ENCODE results near the gene TXNIP. TPM values are rescaled to one million over a fixed set of nuclear protein-coding genes. Genes with fewer than 3 reads are reported as not detected.

TXNIP gene
- total and polyA plus RNA-seq, 7 donors, result 887 to 2,747 (median 1,577) TPM

DNA sequence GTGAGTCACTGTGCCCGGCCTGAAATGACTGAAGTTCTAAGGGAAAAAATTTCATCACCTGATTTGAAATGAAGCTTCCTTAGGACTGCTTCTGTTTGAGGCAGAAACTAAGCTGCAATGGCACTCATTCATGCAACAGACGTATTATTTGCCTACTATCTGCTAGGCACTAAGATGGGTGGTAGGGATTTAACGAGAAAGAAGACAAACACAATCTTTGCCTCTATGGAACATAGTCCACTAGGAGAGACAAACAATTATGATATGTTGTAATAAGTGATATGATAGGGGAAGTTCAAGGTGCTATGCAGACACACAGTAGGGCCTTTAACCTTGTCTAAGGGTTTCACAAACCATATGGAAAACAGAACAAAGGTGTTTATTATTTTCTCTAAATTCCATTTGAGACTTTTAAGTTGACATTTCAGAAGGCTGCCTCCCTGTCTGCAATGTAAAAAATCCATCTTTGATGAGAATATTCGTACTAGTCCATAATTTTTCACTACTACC lies 49.8 kb downstream of the TXNIP start:
- TF ChIP-seq CTCF (IDR thresholded peaks at IDR 0.05), result no peak
- Histone ChIP-seq H3K4me1 (peaks cover 43% of the 10 kb centered on the region), H3K36me3 (ENCODE audit: insufficient read depth in 1 of 2, low read depth in 1 of 2) (peaks cover 6 to 53% of the 10 kb centered on the region in 2 donors), H3K27ac (peak overlapping the region; percentile 19), H3K27me3 (ENCODE audit: insufficient read depth in 3 of 3, low read length in 2 of 3) (no peaks in the 10 kb centered on the region), H3K9me3 (no peaks in the 10 kb centered on the region), H3K4me3 (no peak overlapping the region)
- ATAC-seq, result no peak
- DNase-seq, result no peak
- intact Hi-C loops (cut with DNase I), result loop anchor here in 1 of 2 donors (5.0 kb wide), 1 partner anchor 56 kb away; no protein-coding TSS in a partner anchor
- WGBS, 3 donors, result 90 to 97% (median 92%) methylated on average over 4 of the region's 4 CpGs

DNA sequence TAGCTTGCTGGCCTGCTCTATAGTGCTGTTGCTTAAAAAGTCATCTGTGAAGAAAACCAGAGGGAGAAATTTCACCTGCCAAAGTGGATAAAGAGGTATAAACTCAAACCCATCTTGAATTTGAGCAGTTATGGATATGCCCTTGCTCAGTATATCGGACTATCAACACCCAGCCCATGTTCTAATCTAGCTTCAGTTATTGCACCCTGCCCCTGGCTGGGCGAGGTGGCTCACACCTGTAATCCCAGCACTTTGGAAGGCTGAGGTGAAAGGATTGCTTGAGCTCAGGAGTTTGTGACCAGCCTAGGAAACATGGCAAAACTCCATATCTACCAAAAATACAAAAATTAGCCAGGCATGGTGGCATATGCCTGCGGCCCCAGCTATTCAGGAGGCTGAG lies 51.8 kb downstream of the TXNIP start:
- 81 to 93% (median 83%) methylated on average over 3 of the region's 3 CpGs for WGBS, 3 donors
- no peak for TF ChIP-seq CTCF (IDR thresholded peaks at IDR 0.05)
- no peak overlapping the region for H3K4me3 ChIP-seq
- no peaks in the 10 kb centered on the region for H3K27me3 ChIP-seq (ENCODE audit: insufficient read depth in 3 of 3, low read length in 2 of 3)
- peaks cover 29% of the 10 kb centered on the region for H3K4me1 ChIP-seq
- intact Hi-C loops (cut with DNase I), result no loop called here
- H3K27ac ChIP-seq, result no peak overlapping the region
- H3K9me3 ChIP-seq, result no peaks in the 10 kb centered on the region
- no peak for DNase-seq
- ATAC-seq, result no peak
- H3K36me3 ChIP-seq (ENCODE audit: insufficient read depth in 1 of 2, low read depth in 1 of 2), result peaks cover 6 to 70% of the 10 kb centered on the region in 2 donors

DNA sequence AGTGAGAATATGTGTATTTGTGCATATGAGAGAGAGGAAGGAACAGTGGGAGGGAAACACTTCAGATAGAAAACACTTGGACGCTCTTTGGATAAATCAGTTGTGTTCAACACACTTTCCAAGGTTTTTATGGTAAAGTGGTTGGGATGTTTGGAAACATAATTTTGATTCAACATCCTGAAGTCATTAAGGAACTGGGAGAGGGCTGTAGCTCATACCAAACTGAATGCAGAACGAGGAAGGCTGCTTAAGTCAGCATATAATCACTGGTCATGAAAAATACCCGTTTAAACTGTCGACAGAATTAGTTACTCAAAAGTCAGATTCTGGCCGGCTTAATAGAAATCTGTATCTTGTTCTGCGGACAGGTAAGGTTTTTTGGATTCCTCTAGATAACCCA lies 53.5 kb downstream of the TXNIP start:
- Histone ChIP-seq H3K27ac (peak overlapping the region; percentile 19), H3K9me3 (no peaks in the 10 kb centered on the region), H3K27me3 (ENCODE audit: insufficient read depth in 3 of 3, low read length in 2 of 3) (no peaks in the 10 kb centered on the region), H3K36me3 (ENCODE audit: insufficient read depth in 1 of 2, low read depth in 1 of 2) (peaks cover 6 to 81% of the 10 kb centered on the region in 2 donors), H3K4me1 (peaks cover 13% of the 10 kb centered on the region), H3K4me3 (no peak overlapping the region)
- no peak for TF ChIP-seq CTCF (IDR thresholded peaks at IDR 0.05)
- intact Hi-C loops (cut with DNase I), result no loop called here
- DNase-seq (no peak), ATAC-seq (no peak)
- WGBS, 3 donors, result 81 to 85% (median 82%) methylated on average over 6 of the region's 6 CpGs

Other genes with a start within 250 kb of the TXNIP start
- gene RNF115, start 172.5 kb downstream of the TXNIP start, total RNA-seq, result 10 to 100 TPM; 44.5 to 81.6 (median 62.8) TPM
- 10 to 100 TPM in 2 of 3 donors, 1 to 10 TPM in 1; 3.2 to 52.6 (median 24.9) TPM for gene RNF115, start 172.5 kb downstream of the TXNIP start, polyA plus RNA-seq
- 10 to 100 TPM; 13.2 to 21.8 (median 18.9) TPM for gene POLR3C, start 172.4 kb downstream of the TXNIP start, total RNA-seq
- 10 to 100 TPM in 1 of 3 donors, 1 to 10 TPM in 2; 8.6 to 16.8 (median 9.9) TPM for gene POLR3C, start 172.4 kb downstream of the TXNIP start, polyA plus RNA-seq
- gene NUDT17, start 150.9 kb downstream of the TXNIP start, total RNA-seq, result 1 to 10 TPM; 1.4 to 2.9 (median 1.7) TPM
- gene NUDT17, start 150.9 kb downstream of the TXNIP start, polyA plus RNA-seq, result 1 to 10 TPM; 1.6 to 2.7 (median 1.9) TPM
- gene PIAS3, start 137.5 kb downstream of the TXNIP start, total RNA-seq, result 10 to 100 TPM in 3 of 4 donors, 1 to 10 TPM in 1; 9.7 to 18.2 (median 15.3) TPM
- 10 to 100 TPM; 14.4 to 26.2 (median 19.1) TPM for gene PIAS3, start 137.5 kb downstream of the TXNIP start, polyA plus RNA-seq
- 1 to 10 TPM; 2.6 to 6.0 (median 4.6) TPM for gene ANKRD35, start 110.7 kb downstream of the TXNIP start, total RNA-seq
- gene ANKRD35, start 110.7 kb downstream of the TXNIP start, polyA plus RNA-seq, result 10 to 100 TPM in 1 of 3 donors, 1 to 10 TPM in 2; 3.1 to 16.5 (median 7.8) TPM
- gene ITGA10, start 86.5 kb downstream of the TXNIP start, total RNA-seq, result 10 to 100 TPM in 1 of 4 donors, 1 to 10 TPM in 3; 1.0 to 18.0 (median 5.4) TPM
- 10 to 100 TPM in 1 of 3 donors, 1 to 10 TPM in 2; 1.4 to 24.8 (median 1.7) TPM for gene ITGA10, start 86.5 kb downstream of the TXNIP start, polyA plus RNA-seq
- gene PEX11B, start 77.9 kb downstream of the TXNIP start, total RNA-seq, result 10 to 100 TPM; 19.3 to 36.3 (median 23.1) TPM
- 10 to 100 TPM; 22.8 to 34.8 (median 29.4) TPM for gene PEX11B, start 77.9 kb downstream of the TXNIP start, polyA plus RNA-seq
- gene RBM8A, start 69.1 kb downstream of the TXNIP start, total RNA-seq, result 100 to 1,000 TPM in 3 of 4 donors, 10 to 100 TPM in 1; 82.9 to 254 (median 174) TPM
- gene RBM8A, start 69.1 kb downstream of the TXNIP start, polyA plus RNA-seq, result 100 to 1,000 TPM; 193 to 527 (median 243) TPM
- 10 to 100 TPM; 14.6 to 59.7 (median 38.0) TPM for gene LIX1L, start 38.6 kb downstream of the TXNIP start, total RNA-seq
- gene LIX1L, start 38.6 kb downstream of the TXNIP start, polyA plus RNA-seq, result 10 to 100 TPM; 23.5 to 36.9 (median 28.1) TPM
- 10 to 100 TPM in 1 of 4 donors, 1 to 10 TPM in 2, under 1 TPM in 1; 0.42 to 12.3 (median 4.9) TPM for gene ANKRD34A, start 32.0 kb downstream of the TXNIP start, total RNA-seq
- gene ANKRD34A, start 32.0 kb downstream of the TXNIP start, polyA plus RNA-seq, result 10 to 100 TPM in 1 of 3 donors, 1 to 10 TPM in 2; 6.6 to 14.7 (median 7.4) TPM
- gene POLR3GL, start 31.9 kb downstream of the TXNIP start, total RNA-seq, result 10 to 100 TPM; 30.5 to 62.5 (median 48.9) TPM
- gene POLR3GL, start 31.9 kb downstream of the TXNIP start, polyA plus RNA-seq, result 100 to 1,000 TPM in 1 of 3 donors, 10 to 100 TPM in 2; 59.9 to 139 (median 98.1) TPM
- gene HJV, start 25.2 kb upstream of the TXNIP start, total RNA-seq, result 100 to 1,000 TPM; 240 to 354 (median 317) TPM
- gene HJV, start 25.2 kb upstream of the TXNIP start, polyA plus RNA-seq, result 100 to 1,000 TPM in 2 of 3 donors, 10 to 100 TPM in 1; 38.1 to 314 (median 168) TPM
- gene NBPF10, start 148.2 kb upstream of the TXNIP start, total RNA-seq, result 1 to 10 TPM in 3 of 4 donors, under 1 TPM in 1; 0.86 to 2.4 (median 1.4) TPM
- gene NBPF10, start 148.2 kb upstream of the TXNIP start, polyA plus RNA-seq, result 1 to 10 TPM in 1 of 3 donors, under 1 TPM in 2; 0.37 to 1.3 (median 0.43) TPM
- gene NOTCH2NLA, start 232.4 kb upstream of the TXNIP start, total RNA-seq, result 10 to 100 TPM in 3 of 4 donors, 1 to 10 TPM in 1; 9.8 to 22.6 (median 10.6) TPM
- gene NOTCH2NLA, start 232.4 kb upstream of the TXNIP start, polyA plus RNA-seq, result 10 to 100 TPM in 2 of 3 donors, 1 to 10 TPM in 1; 7.9 to 43.7 (median 10.6) TPM

Data from psoas muscle (tissue), 8 donors.